Testis (tissue), 2 donors: ENCODE data around the gene SMIM13.
"Not testable (repeated sequence)": the region's sequence is repeated elsewhere in the genome, so short reads cannot be mapped to it uniquely, and the experiment has no call there.

Experiments used
- POLR2A ChIP-seq: fragments of 450-650 bp; IDR thresholded peaks from one replicate; pipeline ENCODE4 v1.6.1; 2017; ENCODE audit warnings: antibody characterized with exemption, mild to moderate bottlenecking, moderate library complexity
- TF ChIP-seq, protein P1 (sequence below), 3 experiments: fragments of 450-650 bp in 2 of 3; fragments of 200-600 bp in 1 of 3; sonication (generic) in 1 of 3; IDR thresholded peaks; one replicate each; pipeline ENCODE4 v1.5.1; 2016 to 2019; ENCODE audit warnings: antibody characterized with exemption in 3 of 3, mild to moderate bottlenecking in 2 of 3, moderate library complexity in 1 of 3

GRCh38 chr6:11091141-11091540 is 2.5 kb upstream of the SMIM13 start:
- TF ChIP-seq POLR2A = not testable (repeated sequence)
- TF ChIP-seq, protein P1, sequence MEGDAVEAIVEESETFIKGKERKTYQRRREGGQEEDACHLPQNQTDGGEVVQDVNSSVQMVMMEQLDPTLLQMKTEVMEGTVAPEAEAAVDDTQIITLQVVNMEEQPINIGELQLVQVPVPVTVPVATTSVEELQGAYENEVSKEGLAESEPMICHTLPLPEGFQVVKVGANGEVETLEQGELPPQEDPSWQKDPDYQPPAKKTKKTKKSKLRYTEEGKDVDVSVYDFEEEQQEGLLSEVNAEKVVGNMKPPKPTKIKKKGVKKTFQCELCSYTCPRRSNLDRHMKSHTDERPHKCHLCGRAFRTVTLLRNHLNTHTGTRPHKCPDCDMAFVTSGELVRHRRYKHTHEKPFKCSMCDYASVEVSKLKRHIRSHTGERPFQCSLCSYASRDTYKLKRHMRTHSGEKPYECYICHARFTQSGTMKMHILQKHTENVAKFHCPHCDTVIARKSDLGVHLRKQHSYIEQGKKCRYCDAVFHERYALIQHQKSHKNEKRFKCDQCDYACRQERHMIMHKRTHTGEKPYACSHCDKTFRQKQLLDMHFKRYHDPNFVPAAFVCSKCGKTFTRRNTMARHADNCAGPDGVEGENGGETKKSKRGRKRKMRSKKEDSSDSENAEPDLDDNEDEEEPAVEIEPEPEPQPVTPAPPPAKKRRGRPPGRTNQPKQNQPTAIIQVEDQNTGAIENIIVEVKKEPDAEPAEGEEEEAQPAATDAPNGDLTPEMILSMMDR (IDR thresholded peaks at IDR 0.05) = not testable (repeated sequence)
